ENCODE results near the gene DSC2.

Gene DSC2

GRCh38 chr18:31091350-31091749 lies 10.9 kb downstream of the DSC2 start:
- ATAC-seq (ENCODE audit: insufficient read depth, low read depth) = no peak
- no peaks in the 10 kb centered on the region for H3K36me3 ChIP-seq (ENCODE audit: insufficient read depth, low read length)

DNA sequence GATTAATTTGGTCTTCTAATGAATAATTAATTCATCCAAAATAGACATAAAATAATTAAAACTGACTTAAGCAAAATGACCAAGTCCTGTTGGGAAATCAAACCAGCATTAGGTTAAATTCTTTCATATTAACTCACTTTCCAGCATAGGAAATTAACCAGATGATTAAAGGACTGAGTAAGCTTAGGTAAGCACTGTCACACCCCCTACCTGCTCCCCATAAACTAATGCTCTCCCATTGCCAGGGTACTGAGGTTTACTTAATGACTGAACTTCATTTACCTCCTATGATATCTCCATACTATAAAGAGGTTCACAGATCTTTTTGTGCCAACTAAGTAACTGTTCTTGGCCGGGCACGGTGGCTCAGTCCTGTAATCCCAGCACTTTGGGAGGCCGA lies 13.7 kb downstream of the DSC2 start:
- Histone ChIP-seq H3K79me2 (ENCODE audit: insufficient read depth, low read length) (no peaks in the 10 kb centered on the region), H3K4me1 (ENCODE audit: insufficient read depth, low read length) (no peaks in the 10 kb centered on the region), H4K20me1 (ENCODE audit: insufficient read depth, low read length) (no peaks in the 10 kb centered on the region), H3K27me3 (ENCODE audit: insufficient read depth, low read length, poor library complexity) (no peaks in the 10 kb centered on the region), H3K9ac (ENCODE audit: low read depth, low read length) (no peak overlapping the region), H3K4me2 (ENCODE audit: insufficient read depth, low read length) (no peak overlapping the region), H3K4me3 (ENCODE audit: low read depth in 1 of 2, low read length in 2 of 2) (no peak overlapping the region), H2AFZ (ENCODE audit: low read depth, low read length) (no peak overlapping the region), H3K9me3 (ENCODE audit: insufficient read depth, low read length, severe bottlenecking) (no peaks in the 10 kb centered on the region), H3K36me3 (ENCODE audit: insufficient read depth, low read length) (no peaks in the 10 kb centered on the region), H3K27ac (ENCODE audit: low read length) (no peak overlapping the region)
- ATAC-seq (ENCODE audit: insufficient read depth, low read depth) (no peak), DNase-seq (no peak)
- no peak for TF ChIP-seq CTCF (IDR thresholded peaks at IDR 0.05; ENCODE audit: borderline replicate concordance, extremely low read depth, low read length, poor library complexity, severe bottlenecking)
- TF ChIP-seq EZH2 (IDR thresholded peaks at IDR 0.05; ENCODE audit: borderline replicate concordance, low read depth, low read length, severe bottlenecking) = no peak

More at GRCh38 chr18:31091350-31091749, 10.9 kb downstream of the DSC2 start:
- no peaks in the 10 kb centered on the region for H3K27me3 ChIP-seq (ENCODE audit: insufficient read depth, low read length, poor library complexity)
- H3K9me3 ChIP-seq (ENCODE audit: insufficient read depth, low read length, severe bottlenecking) = no peaks in the 10 kb centered on the region
- no peak overlapping the region for H3K4me2 ChIP-seq (ENCODE audit: insufficient read depth, low read length)
- H3K4me3 ChIP-seq (ENCODE audit: low read depth in 1 of 2, low read length in 2 of 2) = no peak overlapping the region
- H2AFZ ChIP-seq (ENCODE audit: low read depth, low read length) = no peak overlapping the region
- DNase-seq = no peak
- no peak overlapping the region for H3K27ac ChIP-seq (ENCODE audit: low read length)
- TF ChIP-seq EZH2 (IDR thresholded peaks at IDR 0.05; ENCODE audit: borderline replicate concordance, low read depth, low read length, severe bottlenecking) = no peak
- H3K9ac ChIP-seq (ENCODE audit: low read depth, low read length) = no peak overlapping the region
- no peaks in the 10 kb centered on the region for H4K20me1 ChIP-seq (ENCODE audit: insufficient read depth, low read length)
- H3K79me2 ChIP-seq (ENCODE audit: insufficient read depth, low read length) = no peaks in the 10 kb centered on the region
- H3K4me1 ChIP-seq (ENCODE audit: insufficient read depth, low read length) = no peaks in the 10 kb centered on the region

- Histone ChIP-seq H2AFZ (ENCODE audit: low read depth, low read length) (no peak overlapping the region), H3K9ac (ENCODE audit: low read depth, low read length) (no peak overlapping the region), H3K79me2 (ENCODE audit: insufficient read depth, low read length) (no peaks in the 10 kb centered on the region), H3K27ac (ENCODE audit: low read length) (no peak overlapping the region), H3K9me3 (ENCODE audit: insufficient read depth, low read length, severe bottlenecking) (no peaks in the 10 kb centered on the region), H3K4me3 (ENCODE audit: low read depth in 1 of 2, low read length in 2 of 2) (no peak overlapping the region), H4K20me1 (ENCODE audit: insufficient read depth, low read length) (no peaks in the 10 kb centered on the region), H3K27me3 (ENCODE audit: insufficient read depth, low read length, poor library complexity) (no peaks in the 10 kb centered on the region), H3K4me1 (ENCODE audit: insufficient read depth, low read length) (no peaks in the 10 kb centered on the region), H3K36me3 (ENCODE audit: insufficient read depth, low read length) (no peaks in the 10 kb centered on the region), H3K4me2 (ENCODE audit: insufficient read depth, low read length) (no peak overlapping the region)
- TF ChIP-seq CTCF (IDR thresholded peaks at IDR 0.05; ENCODE audit: borderline replicate concordance, extremely low read depth, low read length, poor library complexity, severe bottlenecking) = no peak
- no peak for TF ChIP-seq EZH2 (IDR thresholded peaks at IDR 0.05; ENCODE audit: borderline replicate concordance, low read depth, low read length, severe bottlenecking)
- ATAC-seq (ENCODE audit: insufficient read depth, low read depth) = no peak
- DNase-seq = no peak
Observed at GRCh38 chr18:31079973-31080372, 22.2 kb downstream of the DSC2 start.

GRCh38 chr18:31077878-31078277 lies 24.3 kb downstream of the DSC2 start:
- ATAC-seq (ENCODE audit: insufficient read depth, low read depth) (no peak), DNase-seq (no peak)
- no peaks in the 10 kb centered on the region for H4K20me1 ChIP-seq (ENCODE audit: insufficient read depth, low read length)
- no peaks in the 10 kb centered on the region for H3K79me2 ChIP-seq (ENCODE audit: insufficient read depth, low read length)
- no peak for TF ChIP-seq EZH2 (IDR thresholded peaks at IDR 0.05; ENCODE audit: borderline replicate concordance, low read depth, low read length, severe bottlenecking)
- no peak for TF ChIP-seq CTCF (IDR thresholded peaks at IDR 0.05; ENCODE audit: borderline replicate concordance, extremely low read depth, low read length, poor library complexity, severe bottlenecking)
- no peak overlapping the region for H3K9ac ChIP-seq (ENCODE audit: low read depth, low read length)
- H3K27ac ChIP-seq (ENCODE audit: low read length) = no peak overlapping the region
- H3K4me3 ChIP-seq (ENCODE audit: low read depth in 1 of 2, low read length in 2 of 2) = no peak overlapping the region
- H3K9me3 ChIP-seq (ENCODE audit: insufficient read depth, low read length, severe bottlenecking) = no peaks in the 10 kb centered on the region
- no peak overlapping the region for H3K4me2 ChIP-seq (ENCODE audit: insufficient read depth, low read length)
- H2AFZ ChIP-seq (ENCODE audit: low read depth, low read length) = no peak overlapping the region
- no peaks in the 10 kb centered on the region for H3K27me3 ChIP-seq (ENCODE audit: insufficient read depth, low read length, poor library complexity)
- H3K4me1 ChIP-seq (ENCODE audit: insufficient read depth, low read length) = no peaks in the 10 kb centered on the region
- H3K36me3 ChIP-seq (ENCODE audit: insufficient read depth, low read length) = no peaks in the 10 kb centered on the region
